Right cardiac atrium (tissue), 5 donors: ENCODE results near the gene MAGEB16. TPM values are rescaled to one million over a fixed set of nuclear protein-coding genes. Genes with fewer than 3 reads are reported as not detected.

Experiments
- ATAC-seq, 2 donors: fragments of 200-7000 bp; cut with Tn5 transposase; one replicate each; pipeline versions ENCODE4 v1.8.0 to v1.9.1; 2020; ENCODE audit warnings: moderate library complexity in 2 of 2, mild to moderate bottlenecking in 1 of 2
- DNase-seq, 3 donors: peaks; one replicate each; pipeline ENCODE4 v3.0.0-alpha.2; 2020
- H3K27ac ChIP-seq: one replicate; pipeline ENCODE4 v1.5.1; 2013; ENCODE audit warnings: mild to moderate bottlenecking, low read length, control low read depth, moderate library complexity
- H3K27me3 ChIP-seq: one replicate; pipeline ENCODE4 v1.6.1; 2013; ENCODE audit not compliant: control insufficient read depth, insufficient read depth
- H3K4me1 ChIP-seq: one replicate; pipeline ENCODE4 v1.6.1; 2013; ENCODE audit warnings: low read length; ENCODE audit not compliant: control insufficient read depth, insufficient read depth
- H3K4me3 ChIP-seq: one replicate; pipeline ENCODE4 v1.5.1; 2013; ENCODE audit warnings: low read length, control low read depth
- H3K9me3 ChIP-seq: one replicate; pipeline ENCODE4 v1.6.1; 2013; ENCODE audit warnings: low read length; ENCODE audit not compliant: control insufficient read depth
- WGBS: extraction: QIAGEN DNeasy Blood & Tissue Kit; methylation state at CpG from one replicate; pipeline ENCODE4 v1.1.7; 2013; 5-methylcytosine and 5-hydroxymethylcytosine counted together
- intact Hi-C, 4 donors: fragments of 100-400 bp; cut with DNase I; formaldehyde crosslinking; loops; one replicate each; pipeline versions ENCODE4 v1.11.0 to v1.14.0; 2022 to 2023
- polyA plus RNA-seq: library from polyadenylated mRNA; stranded (reverse); fragments of 200-250 nt; gene quantifications from one replicate; pipeline ENCODE4 v1.2.3, GENCODE V29; 2013
- total RNA-seq, 4 donors: library from RNA; stranded (reverse); fragmentation: NEBNext Ultra II Directional; extraction: Animal tissue kit (Norgen Biotek cat#: 25700); gene quantifications; one replicate each; pipeline ENCODE4 v1.2.1, GENCODE V29; 2021
- donor health status: healthy with polysubstance abuse.
- donor health status: DM: no; HTN: yes; CAD: no.
- donor health status: DM: no; HTN: no; CAD: no.
- donor health status: DM: no; HTN: yes; CAD: no; lungs with severe emphysema.
- donor health status: DM: yes; HTN: yes; CAD: no.

The MAGEB16 gene
- total and polyA plus RNA-seq, 5 donors: not detected

GRCh38 chrX:35847736-35848135 lies 49.6 kb downstream of the MAGEB16 start:
- no peaks in the 10 kb centered on the region for H3K9me3 ChIP-seq
- intact Hi-C loops: no loop called here
- ATAC-seq (no peak), DNase-seq (no peak)
- H3K27ac ChIP-seq: no peak overlapping the region
- no peaks in the 10 kb centered on the region for H3K27me3 ChIP-seq
- 84% methylated on average over 4 of the region's 4 CpGs for WGBS
- no peak overlapping the region for H3K4me3 ChIP-seq
- no peaks in the 10 kb centered on the region for H3K4me1 ChIP-seq

Other genes starting within 250 kb of the MAGEB16 start
- not detected for gene CFAP47, start 121.4 kb downstream of the MAGEB16 start, total RNA-seq
- gene CFAP47, start 121.4 kb downstream of the MAGEB16 start, polyA plus RNA-seq: not detected